SHP77 treated with DMSO at 0.1 percent for 48 hours (cell line): Measurements from ENCODE around the gene CEPT1.

Experiments
- DNase-seq: peaks from one replicate; lab custom pipeline; 2025; lab: John Stamatoyannopoulos, UW

CEPT1 gene

DNA sequence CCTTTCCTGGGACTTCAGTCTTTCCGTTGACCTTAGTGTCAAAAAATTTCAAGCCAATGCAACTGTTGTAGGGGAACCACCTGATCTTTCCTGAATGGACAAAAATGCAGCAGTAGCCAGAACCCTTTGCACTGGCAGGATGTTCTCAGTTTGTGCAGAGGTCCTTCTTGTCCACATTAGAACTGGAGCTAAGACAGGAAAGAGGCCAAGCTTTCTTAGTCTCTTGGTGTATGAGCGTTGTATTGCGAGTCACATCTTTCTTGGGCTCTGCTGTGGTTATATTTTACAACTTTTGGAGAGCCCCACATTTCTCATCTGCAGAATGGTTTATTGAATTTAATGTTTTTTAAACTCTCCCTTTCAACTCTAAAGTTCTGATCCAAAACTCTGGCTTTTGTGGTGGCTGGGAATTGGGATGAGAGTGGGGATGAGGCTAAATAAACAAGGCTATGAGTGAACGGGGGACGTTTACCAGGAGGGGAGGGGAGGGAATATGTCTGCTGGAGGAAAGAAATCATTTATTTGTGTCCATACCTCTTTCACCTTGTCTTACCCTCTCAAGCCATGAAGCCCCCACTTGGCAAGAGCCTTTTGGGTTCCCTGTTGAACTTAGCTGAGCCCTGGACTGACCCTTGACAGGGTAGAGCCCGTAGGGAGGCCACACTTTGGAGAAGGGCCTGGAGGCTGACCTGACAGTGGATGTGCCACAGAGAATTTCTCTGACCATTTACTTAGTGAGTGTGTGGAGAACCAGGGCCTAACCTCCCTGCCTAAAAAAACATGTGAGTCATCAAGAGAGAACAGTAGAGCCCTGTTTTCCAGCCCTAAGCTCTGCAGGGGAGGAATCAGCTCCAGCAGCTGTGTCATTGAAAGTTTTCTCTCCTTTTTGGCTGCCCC, 88.1 kb downstream of the CEPT1 start:
- no peak for DNase-seq

DNA sequence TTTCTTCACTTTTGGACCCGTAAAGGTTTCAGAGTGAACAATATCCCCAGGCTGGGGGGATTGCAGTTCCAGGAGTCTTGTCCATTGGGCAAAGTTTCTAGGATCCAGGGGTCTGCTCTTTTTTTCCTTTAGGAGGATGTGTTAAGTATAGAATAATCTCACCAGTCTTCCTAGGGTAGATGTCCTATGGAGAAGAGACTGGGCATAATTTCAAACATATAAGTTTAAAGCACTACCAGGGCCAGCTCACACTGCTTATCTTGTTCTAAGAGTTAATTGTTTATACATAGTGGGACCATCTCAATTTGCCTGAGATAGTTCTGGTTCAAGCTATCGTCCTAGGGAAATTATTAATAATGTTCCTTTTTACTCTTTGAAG, 88.7 kb downstream of the CEPT1 start:
- no peak for DNase-seq

DNA sequence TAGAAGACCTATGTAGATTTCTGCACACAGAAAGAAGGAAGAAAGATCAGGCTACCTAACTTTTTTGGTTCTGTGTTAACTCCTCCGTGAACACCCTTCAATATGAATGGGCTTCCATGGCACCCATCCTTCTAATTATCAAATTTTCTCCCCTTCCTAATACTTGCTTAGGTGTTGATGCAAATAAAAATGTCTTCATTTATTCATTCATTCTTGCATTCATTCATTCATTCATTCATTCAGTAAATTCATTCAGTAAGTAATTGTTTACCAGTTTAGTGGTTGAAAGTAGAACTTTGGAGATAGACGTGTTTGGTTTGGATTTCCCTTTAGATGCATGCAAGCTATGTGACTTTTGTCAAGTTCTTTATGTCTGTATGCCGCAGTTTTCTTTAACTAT, 92.1 kb downstream of the CEPT1 start:
- no peak for DNase-seq

DNA sequence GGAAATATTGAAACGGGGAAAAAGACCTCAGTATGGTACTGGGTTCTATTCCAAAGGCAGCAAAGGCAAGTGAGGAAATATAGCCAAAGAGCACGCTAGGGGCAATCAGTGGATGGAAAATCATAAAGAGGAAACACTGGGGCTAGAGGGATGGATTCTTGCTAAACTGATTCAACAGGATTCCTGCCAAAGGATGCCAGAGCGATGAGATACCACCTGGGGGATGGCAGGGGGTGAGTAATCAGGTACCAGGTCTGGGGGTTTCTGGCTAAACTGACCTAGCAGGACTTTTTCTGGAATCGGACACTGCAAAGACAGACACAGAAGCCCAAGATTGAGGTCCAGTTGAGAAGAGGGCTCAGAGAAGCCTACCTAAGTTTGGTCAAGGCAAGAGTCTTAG, 94.2 kb downstream of the CEPT1 start:
- no peak for DNase-seq
